HepG2 (cell line): ENCODE results near the gene RSBN1L. TPM values are rescaled to one million over a fixed set of nuclear protein-coding genes. Genes with fewer than 3 reads are reported as not detected.

ENCODE experiments used
- ARID2 ChIP-seq: sonication (generic); formaldehyde crosslinking; IDR thresholded peaks from 2 replicates; pipeline ENCODE4 v1.8.1; 2022; ENCODE audit warnings: mild to moderate bottlenecking, missing genetic modification reagents, borderline replicate concordance
- HOXA7 ChIP-seq: sonication (generic); formaldehyde crosslinking; IDR thresholded peaks from 2 replicates; pipeline ENCODE4 v1.8.1; 2022; ENCODE audit warnings: mild to moderate bottlenecking, missing genetic modification reagents, moderate library complexity
- MTF2 ChIP-seq: sonication (generic); formaldehyde crosslinking; IDR thresholded peaks from 2 replicates; pipeline ENCODE4 v1.5.0; 2020; ENCODE audit warnings: missing genetic modification reagents, borderline replicate concordance
- SMC3 ChIP-seq: IDR thresholded peaks from 2 replicates; pipeline ENCODE4 v1.6.1; 2011; ENCODE audit warnings: low read length, improper control_type of control experiment
- XBP1 ChIP-seq: sonication (generic); formaldehyde crosslinking; IDR thresholded peaks from 2 replicates; pipeline ENCODE4 v1.5.0; 2020; ENCODE audit warnings: missing genetic modification reagents
- ZBTB3 ChIP-seq: sonication (generic); formaldehyde crosslinking; IDR thresholded peaks from 2 replicates; pipeline ENCODE4 v1.4.0; 2020; ENCODE audit warnings: low read depth, mild to moderate bottlenecking, moderate library complexity, missing genetic modification reagents, borderline replicate concordance
- ZNF17 ChIP-seq: sonication (generic); formaldehyde crosslinking; IDR thresholded peaks from 2 replicates; pipeline ENCODE4 v1.5.0; 2020; ENCODE audit warnings: mild to moderate bottlenecking, missing genetic modification reagents
- ZNF468 ChIP-seq: sonication (generic); formaldehyde crosslinking; IDR thresholded peaks from 2 replicates; pipeline ENCODE4 v1.8.0; 2022; ENCODE audit warnings: mild to moderate bottlenecking, moderate library complexity, missing genetic modification reagents
- ZNF670 ChIP-seq: sonication (generic); formaldehyde crosslinking; IDR thresholded peaks from 2 replicates; pipeline ENCODE4 v1.8.0; 2022; ENCODE audit warnings: mild to moderate bottlenecking, missing genetic modification reagents, borderline replicate concordance
- ZNF792 ChIP-seq: IDR thresholded peaks from 2 replicates; pipeline ENCODE4 v1.6.1; 2016
- polyA plus RNA-seq, 8 experiments: library from polyadenylated mRNA; depleted of rRNA in 3 of 8; stranded (reverse) in 7 of 8; unstranded in 1 of 8; fragments of >200 nt; fragmentation: Illumina TruSeq in 4 of 8; extraction: Trizol in 4 of 8; gene quantifications; 2 replicates each; pipeline versions ENCODE4 v1.2.1 to v1.2.3, GENCODE V29; 2011 to 2016; ENCODE audit warnings: low read depth in 4 of 8, missing spikeins in 1 of 8, mixed read lengths in 1 of 8; ENCODE audit not compliant: insufficient read depth in 1 of 8
- total RNA-seq, 5 experiments: library from RNA; depleted of rRNA; stranded (reverse); fragments of >200 nt; fragmentation: Illumina TruSeq; extraction: Trizol; gene quantifications; 2 replicates each; pipeline ENCODE4 v1.2.3, GENCODE V29; 2016; ENCODE audit warnings: low read depth in 1 of 5
- TF ChIP-seq, protein P1 (sequence below): IDR thresholded peaks from 2 replicates; pipeline ENCODE4 v1.4.0; 2020; ENCODE audit warnings: mild to moderate bottlenecking, missing genetic modification reagents
- TF ChIP-seq, protein P2 (sequence below): IDR thresholded peaks from 2 replicates; pipeline ENCODE4 v1.6.1; 2012; ENCODE audit warnings: low read depth, low read length, improper control_type of control experiment
- TF ChIP-seq, protein P3 (sequence below): fragments of 450-650 bp; IDR thresholded peaks from 2 replicates; pipeline ENCODE4 v1.6.1; 2017; ENCODE audit warnings: mild to moderate bottlenecking
- TF ChIP-seq, protein P4 (sequence below): sonication (generic); formaldehyde crosslinking; IDR thresholded peaks from 2 replicates; pipeline ENCODE4 v1.4.0; 2020; ENCODE audit warnings: missing genetic modification reagents

RSBN1L gene
- total and polyA plus RNA-seq, 2 of the 13 experiments (the other 11 are each of a cell fraction or from before 2014, with no cell fraction given): 7.7 to 21.3 TPM

DNA sequence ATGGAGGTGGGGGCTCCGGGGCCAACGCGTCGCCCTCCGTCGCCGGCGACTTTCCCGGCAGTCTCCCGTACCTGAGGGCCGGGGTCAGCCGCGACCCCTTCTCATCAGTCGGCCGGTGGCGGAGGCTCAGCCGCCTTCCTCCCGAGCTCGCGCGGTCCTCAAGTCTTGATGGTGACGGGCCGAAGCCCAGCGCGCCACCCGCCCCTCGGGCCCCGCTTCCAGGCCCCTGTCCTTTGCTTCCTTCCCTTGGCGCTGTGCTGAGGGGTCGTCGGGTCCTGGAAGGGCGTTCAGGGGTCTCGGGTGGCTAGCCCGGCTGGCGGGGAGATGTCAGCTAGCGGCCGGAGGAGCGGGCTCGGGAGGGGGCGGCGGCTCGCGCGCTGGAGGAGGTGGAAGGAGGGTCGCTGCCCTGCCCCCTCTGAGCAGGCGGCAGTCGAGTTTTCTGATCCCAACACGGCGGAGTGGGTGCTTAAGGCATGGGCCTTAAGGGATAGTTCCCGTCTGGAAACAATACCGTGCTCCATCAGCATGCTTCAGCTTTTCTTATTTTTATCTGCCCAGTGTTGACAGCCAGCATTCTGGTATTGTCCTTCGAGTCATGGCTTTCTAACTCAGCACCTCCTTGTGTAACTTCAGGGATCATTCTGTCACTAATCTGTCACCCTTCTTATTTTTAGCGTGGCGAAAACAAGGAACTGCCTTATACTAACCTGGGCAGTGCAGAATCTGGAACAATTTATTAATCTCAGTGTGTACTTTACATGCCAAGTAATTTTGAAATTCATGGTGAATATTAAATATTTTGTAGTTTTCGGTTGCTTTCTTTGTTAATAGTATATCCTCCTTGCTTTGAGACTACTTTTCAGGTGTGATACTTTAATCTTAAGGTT is 103.1 kb downstream of the RSBN1L start (continued):
- TF ChIP-seq, protein P1, sequence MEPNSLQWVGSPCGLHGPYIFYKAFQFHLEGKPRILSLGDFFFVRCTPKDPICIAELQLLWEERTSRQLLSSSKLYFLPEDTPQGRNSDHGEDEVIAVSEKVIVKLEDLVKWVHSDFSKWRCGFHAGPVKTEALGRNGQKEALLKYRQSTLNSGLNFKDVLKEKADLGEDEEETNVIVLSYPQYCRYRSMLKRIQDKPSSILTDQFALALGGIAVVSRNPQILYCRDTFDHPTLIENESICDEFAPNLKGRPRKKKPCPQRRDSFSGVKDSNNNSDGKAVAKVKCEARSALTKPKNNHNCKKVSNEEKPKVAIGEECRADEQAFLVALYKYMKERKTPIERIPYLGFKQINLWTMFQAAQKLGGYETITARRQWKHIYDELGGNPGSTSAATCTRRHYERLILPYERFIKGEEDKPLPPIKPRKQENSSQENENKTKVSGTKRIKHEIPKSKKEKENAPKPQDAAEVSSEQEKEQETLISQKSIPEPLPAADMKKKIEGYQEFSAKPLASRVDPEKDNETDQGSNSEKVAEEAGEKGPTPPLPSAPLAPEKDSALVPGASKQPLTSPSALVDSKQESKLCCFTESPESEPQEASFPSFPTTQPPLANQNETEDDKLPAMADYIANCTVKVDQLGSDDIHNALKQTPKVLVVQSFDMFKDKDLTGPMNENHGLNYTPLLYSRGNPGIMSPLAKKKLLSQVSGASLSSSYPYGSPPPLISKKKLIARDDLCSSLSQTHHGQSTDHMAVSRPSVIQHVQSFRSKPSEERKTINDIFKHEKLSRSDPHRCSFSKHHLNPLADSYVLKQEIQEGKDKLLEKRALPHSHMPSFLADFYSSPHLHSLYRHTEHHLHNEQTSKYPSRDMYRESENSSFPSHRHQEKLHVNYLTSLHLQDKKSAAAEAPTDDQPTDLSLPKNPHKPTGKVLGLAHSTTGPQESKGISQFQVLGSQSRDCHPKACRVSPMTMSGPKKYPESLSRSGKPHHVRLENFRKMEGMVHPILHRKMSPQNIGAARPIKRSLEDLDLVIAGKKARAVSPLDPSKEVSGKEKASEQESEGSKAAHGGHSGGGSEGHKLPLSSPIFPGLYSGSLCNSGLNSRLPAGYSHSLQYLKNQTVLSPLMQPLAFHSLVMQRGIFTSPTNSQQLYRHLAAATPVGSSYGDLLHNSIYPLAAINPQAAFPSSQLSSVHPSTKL (CRISPR knock-in tag): peak; percentile 5; the same call in 1 of the 2 replicates
- TF ChIP-seq HOXA7 (CRISPR knock-in tag) (no peak), ZNF17 (CRISPR knock-in tag) (no peak), ZNF670 (CRISPR knock-in tag) (0 out of 2 replicates have a peak, but pooled peaks have one; percentile 63), ZNF468 (CRISPR knock-in tag) (no peak), MTF2 (CRISPR knock-in tag) (0 out of 2 replicates have a peak, but pooled peaks have one; percentile 29), XBP1 (no peak), ZBTB3 (CRISPR knock-in tag) (no peak; the same call in 1 of the 2 replicates), ARID2 (no peak), SMC3 (no peak), ZNF792 (CRISPR knock-in tag) (peak; percentile 8; the same call in 1 of the 2 replicates)
- TF ChIP-seq, protein P2, sequence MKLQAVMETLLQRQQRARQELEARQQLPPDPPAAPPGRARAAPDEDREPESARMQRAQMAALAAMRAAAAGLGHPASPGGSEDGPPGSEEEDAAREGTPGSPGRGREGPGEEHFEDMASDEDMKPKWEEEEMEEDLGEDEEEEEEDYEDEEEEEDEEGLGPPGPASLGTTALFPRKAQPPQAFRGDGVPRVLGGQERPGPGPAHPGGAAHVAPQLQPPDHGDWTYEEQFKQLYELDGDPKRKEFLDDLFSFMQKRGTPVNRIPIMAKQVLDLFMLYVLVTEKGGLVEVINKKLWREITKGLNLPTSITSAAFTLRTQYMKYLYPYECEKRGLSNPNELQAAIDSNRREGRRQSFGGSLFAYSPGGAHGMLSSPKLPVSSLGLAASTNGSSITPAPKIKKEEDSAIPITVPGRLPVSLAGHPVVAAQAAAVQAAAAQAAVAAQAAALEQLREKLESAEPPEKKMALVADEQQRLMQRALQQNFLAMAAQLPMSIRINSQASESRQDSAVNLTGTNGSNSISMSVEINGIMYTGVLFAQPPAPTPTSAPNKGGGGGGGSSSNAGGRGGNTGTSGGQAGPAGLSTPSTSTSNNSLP: no peak
- TF ChIP-seq, protein P3, sequence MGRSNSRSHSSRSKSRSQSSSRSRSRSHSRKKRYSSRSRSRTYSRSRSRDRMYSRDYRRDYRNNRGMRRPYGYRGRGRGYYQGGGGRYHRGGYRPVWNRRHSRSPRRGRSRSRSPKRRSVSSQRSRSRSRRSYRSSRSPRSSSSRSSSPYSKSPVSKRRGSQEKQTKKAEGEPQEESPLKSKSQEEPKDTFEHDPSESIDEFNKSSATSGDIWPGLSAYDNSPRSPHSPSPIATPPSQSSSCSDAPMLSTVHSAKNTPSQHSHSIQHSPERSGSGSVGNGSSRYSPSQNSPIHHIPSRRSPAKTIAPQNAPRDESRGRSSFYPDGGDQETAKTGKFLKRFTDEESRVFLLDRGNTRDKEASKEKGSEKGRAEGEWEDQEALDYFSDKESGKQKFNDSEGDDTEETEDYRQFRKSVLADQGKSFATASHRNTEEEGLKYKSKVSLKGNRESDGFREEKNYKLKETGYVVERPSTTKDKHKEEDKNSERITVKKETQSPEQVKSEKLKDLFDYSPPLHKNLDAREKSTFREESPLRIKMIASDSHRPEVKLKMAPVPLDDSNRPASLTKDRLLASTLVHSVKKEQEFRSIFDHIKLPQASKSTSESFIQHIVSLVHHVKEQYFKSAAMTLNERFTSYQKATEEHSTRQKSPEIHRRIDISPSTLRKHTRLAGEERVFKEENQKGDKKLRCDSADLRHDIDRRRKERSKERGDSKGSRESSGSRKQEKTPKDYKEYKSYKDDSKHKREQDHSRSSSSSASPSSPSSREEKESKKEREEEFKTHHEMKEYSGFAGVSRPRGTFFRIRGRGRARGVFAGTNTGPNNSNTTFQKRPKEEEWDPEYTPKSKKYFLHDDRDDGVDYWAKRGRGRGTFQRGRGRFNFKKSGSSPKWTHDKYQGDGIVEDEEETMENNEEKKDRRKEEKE: no peak
- TF ChIP-seq, protein P4, sequence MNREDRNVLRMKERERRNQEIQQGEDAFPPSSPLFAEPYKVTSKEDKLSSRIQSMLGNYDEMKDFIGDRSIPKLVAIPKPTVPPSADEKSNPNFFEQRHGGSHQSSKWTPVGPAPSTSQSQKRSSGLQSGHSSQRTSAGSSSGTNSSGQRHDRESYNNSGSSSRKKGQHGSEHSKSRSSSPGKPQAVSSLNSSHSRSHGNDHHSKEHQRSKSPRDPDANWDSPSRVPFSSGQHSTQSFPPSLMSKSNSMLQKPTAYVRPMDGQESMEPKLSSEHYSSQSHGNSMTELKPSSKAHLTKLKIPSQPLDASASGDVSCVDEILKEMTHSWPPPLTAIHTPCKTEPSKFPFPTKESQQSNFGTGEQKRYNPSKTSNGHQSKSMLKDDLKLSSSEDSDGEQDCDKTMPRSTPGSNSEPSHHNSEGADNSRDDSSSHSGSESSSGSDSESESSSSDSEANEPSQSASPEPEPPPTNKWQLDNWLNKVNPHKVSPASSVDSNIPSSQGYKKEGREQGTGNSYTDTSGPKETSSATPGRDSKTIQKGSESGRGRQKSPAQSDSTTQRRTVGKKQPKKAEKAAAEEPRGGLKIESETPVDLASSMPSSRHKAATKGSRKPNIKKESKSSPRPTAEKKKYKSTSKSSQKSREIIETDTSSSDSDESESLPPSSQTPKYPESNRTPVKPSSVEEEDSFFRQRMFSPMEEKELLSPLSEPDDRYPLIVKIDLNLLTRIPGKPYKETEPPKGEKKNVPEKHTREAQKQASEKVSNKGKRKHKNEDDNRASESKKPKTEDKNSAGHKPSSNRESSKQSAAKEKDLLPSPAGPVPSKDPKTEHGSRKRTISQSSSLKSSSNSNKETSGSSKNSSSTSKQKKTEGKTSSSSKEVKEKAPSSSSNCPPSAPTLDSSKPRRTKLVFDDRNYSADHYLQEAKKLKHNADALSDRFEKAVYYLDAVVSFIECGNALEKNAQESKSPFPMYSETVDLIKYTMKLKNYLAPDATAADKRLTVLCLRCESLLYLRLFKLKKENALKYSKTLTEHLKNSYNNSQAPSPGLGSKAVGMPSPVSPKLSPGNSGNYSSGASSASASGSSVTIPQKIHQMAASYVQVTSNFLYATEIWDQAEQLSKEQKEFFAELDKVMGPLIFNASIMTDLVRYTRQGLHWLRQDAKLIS: no peak
